ENCODE measurements around the gene SLC29A2.

- TF ChIP-seq CTCF (IDR thresholded peaks at IDR 0.05): no peak
- TF ChIP-seq POLR2A (IDR thresholded peaks at IDR 0.05): no peak
Measured at GRCh38 chr11:66411323-66411722, 39.8 kb upstream of the SLC29A2 start.
